Spleen (tissue), 7 donors: Measurements from ENCODE around the gene HSDL1.

ENCODE experiments used
- CTCF ChIP-seq, 11 experiments: fragments of 200-600 bp in 7 of 11; fragments of 450-650 bp in 4 of 11; sonication (generic) in 4 of 11; IDR thresholded peaks in 8 of 11; conservative IDR thresholded peaks in 3 of 11; 1 replicate in 7 of 11; 2 replicates in 4 of 11; pipeline versions ENCODE4 v1.4.0 to v1.8.0; 2016 to 2021; ENCODE audit warnings: antibody characterized with exemption in 11 of 11, inconsistent platforms in 4 of 11, mild to moderate bottlenecking in 1 of 11
- POLR2A ChIP-seq, 3 donors: fragments of 450-650 bp; IDR thresholded peaks; one replicate each; pipeline ENCODE4 v1.5.1; 2017; ENCODE audit warnings: antibody characterized with exemption in 3 of 3, mild to moderate bottlenecking in 1 of 3
- POLR2AphosphoS5 ChIP-seq, 3 donors: sonication (generic); formaldehyde crosslinking; IDR thresholded peaks; one replicate each; pipeline ENCODE4 v1.5.1; 2017; ENCODE audit warnings: antibody characterized with exemption in 3 of 3
- donor health status: DM: no; HTN: no; CAD: no; lungs with moderate emphysema.
- donor health status: DM: no; HTN: no; CAD: no.
- donor health status: DM: no; HTN: no; CAD: no.

- no peak for TF ChIP-seq POLR2AphosphoS5 (IDR thresholded peaks at IDR 0.05)
- no peak for TF ChIP-seq CTCF (IDR thresholded peaks at IDR 0.05 in 8 of 11, conservative IDR thresholded peaks at IDR 0.05 in 3 of 11)
- TF ChIP-seq POLR2A (IDR thresholded peaks at IDR 0.05), result no peak
These were observed 49.5 kb downstream of the HSDL1 start for GRCh38 chr16:84095466-84095865.
